HFFc6 (cell line): ENCODE measurements around the gene FAM200C. TPM values are rescaled to one million over a fixed set of nuclear protein-coding genes. Genes with fewer than 3 reads are reported as not detected.

Experiments used
- DNase-seq: peaks from one replicate; pipeline ENCODE4 v3.0.0-alpha.2; 2018
- H3K27ac Mint-ChIP-seq: 2 replicates; pipeline ENCODE4 v1.8.0; 2020; ENCODE audit warnings: mild to moderate bottlenecking, mixed read lengths
- H3K27me3 Mint-ChIP-seq: 2 replicates; pipeline ENCODE4 v1.8.0; 2021; ENCODE audit warnings: mild to moderate bottlenecking, moderate library complexity, mixed read lengths; ENCODE audit not compliant: insufficient read depth
- H3K36me3 Mint-ChIP-seq: 2 replicates; pipeline ENCODE4 v1.8.0; 2021; ENCODE audit warnings: low read depth, mixed read lengths
- H3K4me1 Mint-ChIP-seq: 2 replicates; pipeline ENCODE4 v1.8.0; 2020; ENCODE audit warnings: low read depth, mixed read lengths
- H3K4me3 Mint-ChIP-seq: 2 replicates; pipeline ENCODE4 v1.8.0; 2020; ENCODE audit warnings: mild to moderate bottlenecking, moderate library complexity, mixed read lengths
- H3K9me3 Mint-ChIP-seq: 2 replicates; pipeline ENCODE4 v1.8.0; 2020; ENCODE audit warnings: mild to moderate bottlenecking, mixed read lengths
- CTCF ChIP-seq: fragments of 200-600 bp; sonication (generic); IDR thresholded peaks from 2 replicates; pipeline ENCODE4 v1.5.0; 2021; ENCODE audit warnings: antibody characterized with exemption, mild to moderate bottlenecking
- total RNA-seq, 6 experiments: library from RNA; stranded (reverse); fragmentation: NEBNext Ultra II Directional; extraction: Animal tissue kit (Norgen Biotek cat#: 25700); gene quantifications; 2 replicates in 1 of 6; 3 replicates in 5 of 6; pipeline ENCODE4 v1.2.3, GENCODE V29; 2021

The FAM200C gene
- total RNA-seq, 6 experiments from 2014 or later = 1.9 to 3.0 (median 2.6) TPM

- no peak for DNase-seq
- no peaks in the 10 kb centered on the region for H3K36me3 Mint-ChIP-seq
- H3K27ac Mint-ChIP-seq = no peak overlapping the region
- H3K4me1 Mint-ChIP-seq = peaks cover 5% of the 10 kb centered on the region; the same call in 1 of the 2 replicates
- H3K27me3 Mint-ChIP-seq = peaks cover 8% of the 10 kb centered on the region
- H3K4me3 Mint-ChIP-seq = no peak overlapping the region
- TF ChIP-seq CTCF = no peak
- H3K9me3 Mint-ChIP-seq = no peaks in the 10 kb centered on the region
These were observed 43.1 kb downstream of the FAM200C start for GRCh38 chr5:160356550-160357347.

GRCh38 chr5:160354666-160355065 lies 45.2 kb downstream of the FAM200C start:
- H3K27me3 Mint-ChIP-seq = peaks cover 8% of the 10 kb centered on the region
- DNase-seq = no peak
- H3K36me3 Mint-ChIP-seq = no peaks in the 10 kb centered on the region
- H3K4me3 Mint-ChIP-seq = no peak overlapping the region
- no peaks in the 10 kb centered on the region for H3K4me1 Mint-ChIP-seq
- no peak for TF ChIP-seq CTCF
- H3K27ac Mint-ChIP-seq = no peak overlapping the region
- H3K9me3 Mint-ChIP-seq = no peaks in the 10 kb centered on the region

GRCh38 chr5:160353379-160353778 lies 46.5 kb downstream of the FAM200C start:
- DNase-seq = no peak
- Mint-ChIP-seq H3K27ac (no peak overlapping the region), H3K4me3 (no peak overlapping the region), H3K36me3 (no peaks in the 10 kb centered on the region), H3K27me3 (peaks cover 8% of the 10 kb centered on the region), H3K4me1 (no peaks in the 10 kb centered on the region), H3K9me3 (no peaks in the 10 kb centered on the region)
- TF ChIP-seq CTCF = no peak

- no peak for DNase-seq
- H3K4me1 Mint-ChIP-seq = no peaks in the 10 kb centered on the region
- TF ChIP-seq CTCF = no peak
- peaks cover 5% of the 10 kb centered on the region for H3K27me3 Mint-ChIP-seq
- H3K36me3 Mint-ChIP-seq = no peaks in the 10 kb centered on the region
- no peaks in the 10 kb centered on the region for H3K9me3 Mint-ChIP-seq
- no peak overlapping the region for H3K4me3 Mint-ChIP-seq
- H3K27ac Mint-ChIP-seq = no peak overlapping the region
These were observed 47.5 kb downstream of the FAM200C start for GRCh38 chr5:160352308-160352707.

GRCh38 chr5:160349935-160350303 lies 49.9 kb downstream of the FAM200C start:
- Mint-ChIP-seq H3K4me3 (no peak overlapping the region), H3K4me1 (no peaks in the 10 kb centered on the region), H3K27me3 (no peaks in the 10 kb centered on the region), H3K9me3 (no peaks in the 10 kb centered on the region), H3K27ac (no peak overlapping the region), H3K36me3 (no peaks in the 10 kb centered on the region)
- DNase-seq = no peak
- no peak for TF ChIP-seq CTCF
